K562 (cell line): Measurements from ENCODE around the gene KLF2. TPM values are rescaled to one million over a fixed set of nuclear protein-coding genes. Genes with fewer than 3 reads are reported as not detected.

Source experiments
- ATAC-seq: fragments of 200-7000 bp; cut with Tn5 transposase; 3 replicates; pipeline ENCODE4 v1.9.1; 2020; ENCODE audit warnings: moderate library complexity
- BruUV-seq: library from RNA; stranded (reverse); fragments of 400-500 nt; replicated peaks from 2 replicates; lab custom pipeline; 2021; lab: Mats Ljungman, UMichigan
- CTCF ChIA-PET: fragments of 300-600 bp; formaldehyde crosslinking; extraction: SDS; loops from one replicate; lab custom pipeline; 2021; ENCODE audit warnings: low intra/inter-chr PET ratio; lab: Yijun Ruan, JAX
- POLR2A ChIA-PET: fragments of 300-600, 350-650 bp; sonication (Branson Sonifier 250); formaldehyde crosslinking; extraction: SDS; loops from one replicate; lab custom pipeline; 2021; ENCODE audit warnings: antibody characterized with exemption, inconsistent platforms; lab: Yijun Ruan, JAX
- DNase-seq, 4 experiments: peaks; one replicate each; pipeline versions ENCODE4 v3.0.0 to v3.0.0-alpha.2; 2011 to 2018; ENCODE audit warnings: low spot score in 3 of 4, mixed read lengths in 3 of 4; ENCODE audit errors: extremely low read depth in 1 of 4
- FAIRE-seq: peaks from 2 replicates; lab custom pipeline; 2011; peaks lifted over from hg19 to GRCh38; lab: Jason Lieb, UNC
- H2AFZ ChIP-seq: 2 replicates; pipeline ENCODE4 v1.6.0; 2011; ENCODE audit warnings: low read depth, low read length, control low read depth, inconsistent platforms
- H3K27ac ChIP-seq: fragments of 200-600 bp; 3 replicates; pipeline ENCODE4 v1.8.0; 2011; ENCODE audit warnings: low read depth, mild to moderate bottlenecking, control low read depth, inconsistent platforms, low read length, moderate library complexity, mixed read lengths; ENCODE audit errors: extremely low read depth
- H3K27me3 ChIP-seq, 2 experiments: fragments of 300-600 bp in 1 of 2; 2 replicates in 1 of 2; 3 replicates in 1 of 2; pipeline versions ENCODE4 v1.6.0 to v1.8.0; 2011; ENCODE audit warnings: inconsistent platforms in 2 of 2, low read length in 2 of 2, mild to moderate bottlenecking in 1 of 2, mixed read lengths in 1 of 2, moderate library complexity in 1 of 2; ENCODE audit not compliant: control insufficient read depth in 2 of 2, insufficient read depth in 2 of 2
- H3K36me3 ChIP-seq: fragments of 300-600 bp; 3 replicates; pipeline ENCODE4 v1.8.0; 2011; ENCODE audit warnings: mild to moderate bottlenecking, low read length, inconsistent platforms; ENCODE audit not compliant: control insufficient read depth, insufficient read depth
- H3K4me1 ChIP-seq, 2 experiments: fragments of 200-600 bp in 1 of 2; replicated peaks in 1 of 2; 2 replicates in 1 of 2; 3 replicates in 1 of 2; pipeline versions ENCODE4 v1.5.1 to v1.8.0; 2011; ENCODE audit warnings: inconsistent platforms in 2 of 2, low read length in 2 of 2, mild to moderate bottlenecking in 1 of 2, mixed read lengths in 1 of 2, moderate library complexity in 1 of 2; ENCODE audit not compliant: control insufficient read depth in 2 of 2, insufficient read depth in 2 of 2
- H3K4me2 ChIP-seq: 2 replicates; pipeline ENCODE4 v1.6.1; 2011; ENCODE audit warnings: low read length, control low read depth, inconsistent platforms, mixed read lengths; ENCODE audit not compliant: insufficient read depth
- H3K4me3 ChIP-seq: fragments of 200-600 bp; sonication (generic), shearing (Covaris generic); 2 replicates; pipeline ENCODE4 v1.5.1; 2016; ENCODE audit warnings: control low read depth, inconsistent platforms
- H3K79me2 ChIP-seq: fragments of 200-600 bp; 3 replicates; pipeline ENCODE4 v1.8.0; 2011; ENCODE audit warnings: low read length, inconsistent platforms; ENCODE audit not compliant: control insufficient read depth, insufficient read depth
- H3K9ac ChIP-seq, 2 experiments: 2 replicates each; pipeline versions ENCODE4 v1.6.0 to v1.6.1; 2011; ENCODE audit warnings: low read depth in 2 of 2, low read length in 2 of 2, control low read depth in 1 of 2, inconsistent platforms in 1 of 2, mild to moderate bottlenecking in 1 of 2, mixed read lengths in 1 of 2; ENCODE audit not compliant: insufficient read depth in 1 of 2
- H3K9me1 ChIP-seq: one replicate; pipeline ENCODE4 v1.6.0; 2011; ENCODE audit warnings: inconsistent platforms, mild to moderate bottlenecking, low read length, moderate library complexity; ENCODE audit not compliant: control insufficient read depth, insufficient read depth
- H3K9me3 ChIP-seq: replicated peaks from 2 replicates; pipeline ENCODE4 v1.5.1; 2011; ENCODE audit warnings: low read depth, low read length, inconsistent platforms; ENCODE audit not compliant: control insufficient read depth, insufficient read depth
- H4K20me1 ChIP-seq: replicated peaks from 2 replicates; pipeline ENCODE4 v1.6.1; 2011; ENCODE audit warnings: low read length, inconsistent platforms, mixed read lengths; ENCODE audit not compliant: control insufficient read depth, insufficient read depth
- BACH1 ChIP-seq: fragments of 200-800 bp; sonication (Bioruptor generic); IDR thresholded peaks from 2 replicates; pipeline ENCODE4 v1.6.1; 2016; ENCODE audit warnings: missing genetic modification characterization, missing compliant biosample characterization
- EZH2 ChIP-seq: IDR thresholded peaks from 2 replicates; pipeline ENCODE4 v1.6.1; 2012; ENCODE audit warnings: low read depth, mild to moderate bottlenecking, inconsistent platforms, low read length, borderline replicate concordance
- GTF2A2 ChIP-seq: IDR thresholded peaks from 2 replicates; pipeline ENCODE4 v1.6.1; 2016; ENCODE audit warnings: mild to moderate bottlenecking, missing genetic modification characterization, missing compliant biosample characterization
- HMGXB4 ChIP-seq: sonication (generic); formaldehyde crosslinking; IDR thresholded peaks from 2 replicates; pipeline ENCODE4 v1.8.1; 2023; ENCODE audit warnings: mild to moderate bottlenecking, missing genetic modification reagents
- KLF10 ChIP-seq: fragments of 250-450 bp; sonication (Bioruptor Pico); IDR thresholded peaks from 2 replicates; pipeline ENCODE4 v1.6.1; 2021; ENCODE audit warnings: matching md5 sums
- NFIC ChIP-seq: fragments of 450-650 bp; IDR thresholded peaks from 2 replicates; pipeline ENCODE4 v1.6.1; 2017; ENCODE audit warnings: mild to moderate bottlenecking, inconsistent platforms
- NFYB ChIP-seq: IDR thresholded peaks from 2 replicates; pipeline ENCODE4 v1.6.1; 2011; ENCODE audit warnings: mild to moderate bottlenecking, moderate library complexity; ENCODE audit not compliant: insufficient read length; ENCODE audit errors: extremely low read depth
- NR4A1 ChIP-seq, 2 experiments: fragments of 250-450 bp in 1 of 2; fragments of 450-650 bp in 1 of 2; sonication (Bioruptor Pico) in 1 of 2; IDR thresholded peaks; 2 replicates each; pipeline versions ENCODE4 v1.4.0 to v1.6.1; 2016 to 2020; ENCODE audit warnings: mild to moderate bottlenecking in 2 of 2, missing compliant biosample characterization in 1 of 2, missing genetic modification characterization in 1 of 2, moderate library complexity in 1 of 2
- PML ChIP-seq: IDR thresholded peaks from 2 replicates; pipeline ENCODE4 v1.6.1; 2012; ENCODE audit warnings: low read length, inconsistent platforms
- ZNF224 ChIP-seq: sonication (generic); formaldehyde crosslinking; IDR thresholded peaks from 2 replicates; pipeline ENCODE4 v1.8.0; 2022; ENCODE audit warnings: mild to moderate bottlenecking, missing genetic modification reagents
- ZNF23 ChIP-seq: fragments of 250-450 bp; sonication (Bioruptor Pico); IDR thresholded peaks from 2 replicates; pipeline ENCODE4 v1.4.0; 2020; ENCODE audit warnings: mild to moderate bottlenecking
- ZNF41 ChIP-seq: fragments of 250-450 bp; sonication (Bioruptor Pico); conservative IDR thresholded peaks from 2 replicates; pipeline ENCODE4 v1.4.0; 2020; ENCODE audit warnings: mild to moderate bottlenecking
- WGBS: fragments of 100-300 bp; shearing (Covaris generic); methylation state at CpG from one replicate; pipeline ENCODE4 v1.1.6; 2016; ENCODE audit warnings: low coverage, mixed read lengths; ENCODE audit not compliant: insufficient coverage; ENCODE audit errors: missing lambda C conversion rate; 5-methylcytosine and 5-hydroxymethylcytosine counted together
- in situ Hi-C: fragments of 300-500 bp; cut with MboI; formaldehyde crosslinking; loops from 4 replicates; pipeline ENCODE4 v1.15.0; 2018; ENCODE audit warnings: inconsistent platforms, mixed read lengths
- intact Hi-C: fragments of 100-400 bp; cut with micrococcal nuclease; formaldehyde crosslinking; loops from 2 replicates; pipeline ENCODE4 v1.14.2; 2022
- polyA plus RNA-seq, 8 experiments: library from polyadenylated mRNA; depleted of rRNA in 4 of 8; stranded (reverse) in 5 of 8; unstranded in 3 of 8; fragments of >200 nt; fragmentation: Nextera tagmentation in 2 of 8; fragmentation: Illumina TruSeq in 1 of 8; extraction: Ambion mirVana in 2 of 8; extraction: Trizol in 1 of 8; gene quantifications; 2 replicates each; pipeline versions ENCODE4 v1.2.1 to v1.2.3, GENCODE V29; 2011 to 2014; ENCODE audit warnings: inconsistent platforms in 1 of 8, missing spikeins in 1 of 8
- total RNA-seq, 7 experiments: library from RNA; depleted of rRNA in 6 of 7; stranded (reverse); fragments of >200 nt in 6 of 7; fragmentation: Illumina TruSeq in 2 of 7; extraction: Trizol in 2 of 7; gene quantifications; 2 replicates each; pipeline versions ENCODE4 v1.2.1 to v1.2.3, GENCODE V29; 2011 to 2021; ENCODE audit warnings: low replicate concordance in 1 of 7
- TF ChIP-seq, protein P1 (sequence below): sonication (generic); formaldehyde crosslinking; IDR thresholded peaks from 2 replicates; pipeline ENCODE4 v1.8.0; 2023; ENCODE audit warnings: mild to moderate bottlenecking, missing genetic modification reagents
- TF ChIP-seq, protein P2 (sequence below), 2 experiments: IDR thresholded peaks; 2 replicates each; pipeline ENCODE4 v1.6.1; 2012; ENCODE audit warnings: improper control_type of control experiment in 2 of 2, low read depth in 2 of 2, low read length in 2 of 2, borderline replicate concordance in 1 of 2

Gene KLF2
- total and polyA plus RNA-seq, 9 of the 15 experiments (the other 6 are each of a cell fraction or from before 2014, with no cell fraction given) = 0.07 to 0.71 TPM; not detected in 7

DNA sequence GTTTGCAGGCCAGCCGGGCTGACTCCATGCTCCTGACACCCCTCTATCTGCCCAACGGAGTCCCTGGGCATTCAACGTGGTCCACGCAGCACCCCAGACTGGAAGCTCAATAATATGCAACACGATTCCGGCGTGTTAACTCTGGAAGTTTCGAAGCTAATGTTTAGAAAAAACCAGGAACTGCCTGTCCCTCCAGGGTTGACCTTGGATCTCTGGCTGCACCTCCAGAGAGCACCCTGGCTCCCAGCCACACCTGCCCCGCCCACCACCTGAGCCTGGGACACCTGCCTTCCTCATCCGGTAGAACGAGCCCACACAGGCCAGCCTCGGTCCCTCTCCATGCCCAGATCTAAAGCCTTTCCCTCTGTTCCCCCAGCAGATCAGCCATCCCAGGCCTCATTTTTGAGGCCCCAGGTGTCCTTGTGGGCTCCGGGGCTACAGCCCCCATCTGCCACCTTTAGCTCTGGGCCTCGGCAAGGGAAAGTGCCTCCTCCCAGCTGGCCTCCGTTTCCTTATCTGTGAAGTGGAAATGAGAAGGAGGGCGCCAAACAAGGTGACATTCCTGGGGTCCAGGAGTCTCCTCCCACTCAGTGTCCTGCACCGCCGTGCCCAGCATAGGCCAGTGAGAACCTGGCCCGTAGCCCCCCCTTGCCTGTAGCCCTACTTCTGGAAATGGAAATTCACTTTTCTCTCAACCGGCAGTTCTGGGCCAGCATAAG, 38.7 kb downstream of the KLF2 start:
- ATAC-seq = no peak
- ChIA-PET CTCF (no interaction called here), POLR2A (interaction anchor here (1.0 kb wide), 1 partner anchor 24 kb away, joined by 3 read pairs; no protein-coding TSS in a partner anchor)
- H3K4me1 ChIP-seq = peaks cover 0 to 13% of the 10 kb centered on the region in 2 experiments; a peak in 2 of 5 replicates
- no peak overlapping the region for H3K27ac ChIP-seq
- peaks cover 5% of the 10 kb centered on the region; the same call in 1 of the 2 replicates for H4K20me1 ChIP-seq
- no peak overlapping the region for H2AFZ ChIP-seq
- no peaks in the 10 kb centered on the region for H3K27me3 ChIP-seq
- no TSS peak for BruUV-seq
- H3K9me1 ChIP-seq = no peaks in the 10 kb centered on the region
- 81% methylated on average over 18 of the region's 20 CpGs for WGBS
- intact Hi-C loops (no loop called here), in situ Hi-C loops (no loop called here)
- H3K9ac ChIP-seq = peak overlapping the region in 1 of 2 experiments; percentile 43; a peak in 1 of 4 replicates
- no peaks in the 10 kb centered on the region for H3K9me3 ChIP-seq
- no peaks in the 10 kb centered on the region for H3K79me2 ChIP-seq
- peaks cover 2% of the 10 kb centered on the region; the same call in 1 of the 3 replicates for H3K36me3 ChIP-seq
- no peak overlapping the region for H3K4me3 ChIP-seq
- no peak for DNase-seq
- FAIRE-seq = no peak
- no peak overlapping the region for H3K4me2 ChIP-seq
- TF ChIP-seq HMGXB4 = no peak
- TF ChIP-seq ZNF224 (CRISPR knock-in tag) = no peak
- TF ChIP-seq GTF2A2 (tag) = no peak
- no peak for TF ChIP-seq NR4A1 (CRISPR knock-in tag; IDR thresholded peaks at IDR 0.05)
- no peak for TF ChIP-seq NR4A1 (tag; IDR thresholded peaks at IDR 0.05)
- no peak for TF ChIP-seq KLF10 (CRISPR knock-in tag)
- TF ChIP-seq, protein P1, sequence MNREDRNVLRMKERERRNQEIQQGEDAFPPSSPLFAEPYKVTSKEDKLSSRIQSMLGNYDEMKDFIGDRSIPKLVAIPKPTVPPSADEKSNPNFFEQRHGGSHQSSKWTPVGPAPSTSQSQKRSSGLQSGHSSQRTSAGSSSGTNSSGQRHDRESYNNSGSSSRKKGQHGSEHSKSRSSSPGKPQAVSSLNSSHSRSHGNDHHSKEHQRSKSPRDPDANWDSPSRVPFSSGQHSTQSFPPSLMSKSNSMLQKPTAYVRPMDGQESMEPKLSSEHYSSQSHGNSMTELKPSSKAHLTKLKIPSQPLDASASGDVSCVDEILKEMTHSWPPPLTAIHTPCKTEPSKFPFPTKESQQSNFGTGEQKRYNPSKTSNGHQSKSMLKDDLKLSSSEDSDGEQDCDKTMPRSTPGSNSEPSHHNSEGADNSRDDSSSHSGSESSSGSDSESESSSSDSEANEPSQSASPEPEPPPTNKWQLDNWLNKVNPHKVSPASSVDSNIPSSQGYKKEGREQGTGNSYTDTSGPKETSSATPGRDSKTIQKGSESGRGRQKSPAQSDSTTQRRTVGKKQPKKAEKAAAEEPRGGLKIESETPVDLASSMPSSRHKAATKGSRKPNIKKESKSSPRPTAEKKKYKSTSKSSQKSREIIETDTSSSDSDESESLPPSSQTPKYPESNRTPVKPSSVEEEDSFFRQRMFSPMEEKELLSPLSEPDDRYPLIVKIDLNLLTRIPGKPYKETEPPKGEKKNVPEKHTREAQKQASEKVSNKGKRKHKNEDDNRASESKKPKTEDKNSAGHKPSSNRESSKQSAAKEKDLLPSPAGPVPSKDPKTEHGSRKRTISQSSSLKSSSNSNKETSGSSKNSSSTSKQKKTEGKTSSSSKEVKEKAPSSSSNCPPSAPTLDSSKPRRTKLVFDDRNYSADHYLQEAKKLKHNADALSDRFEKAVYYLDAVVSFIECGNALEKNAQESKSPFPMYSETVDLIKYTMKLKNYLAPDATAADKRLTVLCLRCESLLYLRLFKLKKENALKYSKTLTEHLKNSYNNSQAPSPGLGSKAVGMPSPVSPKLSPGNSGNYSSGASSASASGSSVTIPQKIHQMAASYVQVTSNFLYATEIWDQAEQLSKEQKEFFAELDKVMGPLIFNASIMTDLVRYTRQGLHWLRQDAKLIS = no peak
- TF ChIP-seq, protein P2, sequence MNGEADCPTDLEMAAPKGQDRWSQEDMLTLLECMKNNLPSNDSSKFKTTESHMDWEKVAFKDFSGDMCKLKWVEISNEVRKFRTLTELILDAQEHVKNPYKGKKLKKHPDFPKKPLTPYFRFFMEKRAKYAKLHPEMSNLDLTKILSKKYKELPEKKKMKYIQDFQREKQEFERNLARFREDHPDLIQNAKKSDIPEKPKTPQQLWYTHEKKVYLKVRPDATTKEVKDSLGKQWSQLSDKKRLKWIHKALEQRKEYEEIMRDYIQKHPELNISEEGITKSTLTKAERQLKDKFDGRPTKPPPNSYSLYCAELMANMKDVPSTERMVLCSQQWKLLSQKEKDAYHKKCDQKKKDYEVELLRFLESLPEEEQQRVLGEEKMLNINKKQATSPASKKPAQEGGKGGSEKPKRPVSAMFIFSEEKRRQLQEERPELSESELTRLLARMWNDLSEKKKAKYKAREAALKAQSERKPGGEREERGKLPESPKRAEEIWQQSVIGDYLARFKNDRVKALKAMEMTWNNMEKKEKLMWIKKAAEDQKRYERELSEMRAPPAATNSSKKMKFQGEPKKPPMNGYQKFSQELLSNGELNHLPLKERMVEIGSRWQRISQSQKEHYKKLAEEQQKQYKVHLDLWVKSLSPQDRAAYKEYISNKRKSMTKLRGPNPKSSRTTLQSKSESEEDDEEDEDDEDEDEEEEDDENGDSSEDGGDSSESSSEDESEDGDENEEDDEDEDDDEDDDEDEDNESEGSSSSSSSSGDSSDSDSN (IDR thresholded peaks at IDR 0.05; ENCODE audit: borderline replicate concordance in 1 of 2, low read depth in 2 of 2, low read length in 2 of 2) = no peak
- TF ChIP-seq ZNF23 (CRISPR knock-in tag) = no peak
- no peak for TF ChIP-seq ZNF41 (CRISPR knock-in tag)
- TF ChIP-seq NFYB = no peak
- no peak for TF ChIP-seq EZH2
- TF ChIP-seq NFIC = no peak
- no peak for TF ChIP-seq BACH1 (tag)
- no peak for TF ChIP-seq PML
